Stomach (tissue), 9 donors: ENCODE data around the gene ASMTL. TPM values are rescaled to one million over a fixed set of nuclear protein-coding genes. Genes with fewer than 3 reads are reported as not detected.

ENCODE experiments used
- DNase-seq, 2 donors: peaks; one replicate each; pipeline versions ENCODE4 v3.0.0 to v3.0.0-alpha.2; 2013 to 2019
- H3K27ac ChIP-seq, 5 donors: fragments of 200-600 bp in 4 of 5; sonication (generic) in 4 of 5; one replicate each; pipeline ENCODE4 v1.5.1; 2013 to 2019; ENCODE audit warnings: mild to moderate bottlenecking in 1 of 5, moderate library complexity in 1 of 5
- H3K27me3 ChIP-seq, 3 donors: fragments of 200-600 bp; sonication (generic); one replicate each; pipeline ENCODE4 v1.5.1; 2017 to 2019; ENCODE audit warnings: mixed run types in 1 of 3
- H3K36me3 ChIP-seq, 4 donors: fragments of 200-600 bp; sonication (generic); 1 replicate in 3 of 4; 2 replicates in 1 of 4; pipeline ENCODE4 v1.5.1; 2016 to 2019
- H3K4me1 ChIP-seq, 4 donors: fragments of 200-600 bp; sonication (generic); one replicate each; pipeline ENCODE4 v1.5.1; 2016 to 2019
- H3K4me3 ChIP-seq, 4 donors: fragments of 200-600 bp; sonication (generic) in 3 of 4; one replicate each; pipeline ENCODE4 v1.5.1; 2016 to 2019; ENCODE audit warnings: mild to moderate bottlenecking in 1 of 4
- H3K9me3 ChIP-seq, 4 donors: fragments of 200-600 bp; sonication (generic); one replicate each; pipeline ENCODE4 v1.5.1; 2016 to 2019
- EP300 ChIP-seq: sonication (generic); formaldehyde crosslinking; IDR thresholded peaks from one replicate; pipeline ENCODE4 v1.6.1; 2017; ENCODE audit warnings: antibody characterized with exemption
- POLR2A ChIP-seq, 4 donors: fragments of 450-650 bp; IDR thresholded peaks; one replicate each; pipeline ENCODE4 v1.6.1; 2016; ENCODE audit warnings: antibody characterized with exemption in 4 of 4, control low read depth in 2 of 4, mild to moderate bottlenecking in 1 of 4, moderate library complexity in 1 of 4
- POLR2AphosphoS5 ChIP-seq, 3 donors: sonication (generic); formaldehyde crosslinking; IDR thresholded peaks; one replicate each; pipeline ENCODE4 v1.6.1; 2016; ENCODE audit warnings: antibody characterized with exemption in 3 of 3
- WGBS, 5 donors: extraction: QIAGEN DNeasy Blood & Tissue Kit in 3 of 5; methylation state at CpG; one replicate each; pipeline versions ENCODE4 v1.1.5 to v1.1.7; 2013 to 2018; 5-methylcytosine and 5-hydroxymethylcytosine counted together
- intact Hi-C: fragments of 100-400 bp; cut with DNase I; formaldehyde crosslinking; loops from one replicate; pipeline ENCODE4 v1.15.1; 2023; ENCODE audit warnings: low total_unique reads
- polyA plus RNA-seq, 3 donors: library from polyadenylated mRNA; stranded (reverse); fragments of 200-250 nt; gene quantifications; one replicate each; pipeline ENCODE4 v1.2.3, GENCODE V29; 2013
- total RNA-seq, 5 donors: library from RNA; depleted of rRNA; stranded (reverse); fragments of >200 nt; gene quantifications; one replicate each; pipeline versions ENCODE4 v1.1.0 to v1.2.3, GENCODE V29; 2014 to 2016
- TF ChIP-seq, protein P1 (sequence below), 7 experiments: fragments of 450-650 bp in 4 of 7; fragments of 200-600 bp in 3 of 7; sonication (generic) in 3 of 7; IDR thresholded peaks; one replicate each; pipeline ENCODE4 v1.5.1; 2016 to 2019; ENCODE audit warnings: antibody characterized with exemption in 7 of 7, control low read depth in 2 of 7, mild to moderate bottlenecking in 1 of 7
- donor health status: healthy with polysubstance abuse.
- donor health status: Bipolar disorder and iron deficiency.
- donor health status: healthy.

Gene ASMTL
- total and polyA plus RNA-seq, 8 donors, result 5.8 to 45.8 (median 17.9) TPM

DNA sequence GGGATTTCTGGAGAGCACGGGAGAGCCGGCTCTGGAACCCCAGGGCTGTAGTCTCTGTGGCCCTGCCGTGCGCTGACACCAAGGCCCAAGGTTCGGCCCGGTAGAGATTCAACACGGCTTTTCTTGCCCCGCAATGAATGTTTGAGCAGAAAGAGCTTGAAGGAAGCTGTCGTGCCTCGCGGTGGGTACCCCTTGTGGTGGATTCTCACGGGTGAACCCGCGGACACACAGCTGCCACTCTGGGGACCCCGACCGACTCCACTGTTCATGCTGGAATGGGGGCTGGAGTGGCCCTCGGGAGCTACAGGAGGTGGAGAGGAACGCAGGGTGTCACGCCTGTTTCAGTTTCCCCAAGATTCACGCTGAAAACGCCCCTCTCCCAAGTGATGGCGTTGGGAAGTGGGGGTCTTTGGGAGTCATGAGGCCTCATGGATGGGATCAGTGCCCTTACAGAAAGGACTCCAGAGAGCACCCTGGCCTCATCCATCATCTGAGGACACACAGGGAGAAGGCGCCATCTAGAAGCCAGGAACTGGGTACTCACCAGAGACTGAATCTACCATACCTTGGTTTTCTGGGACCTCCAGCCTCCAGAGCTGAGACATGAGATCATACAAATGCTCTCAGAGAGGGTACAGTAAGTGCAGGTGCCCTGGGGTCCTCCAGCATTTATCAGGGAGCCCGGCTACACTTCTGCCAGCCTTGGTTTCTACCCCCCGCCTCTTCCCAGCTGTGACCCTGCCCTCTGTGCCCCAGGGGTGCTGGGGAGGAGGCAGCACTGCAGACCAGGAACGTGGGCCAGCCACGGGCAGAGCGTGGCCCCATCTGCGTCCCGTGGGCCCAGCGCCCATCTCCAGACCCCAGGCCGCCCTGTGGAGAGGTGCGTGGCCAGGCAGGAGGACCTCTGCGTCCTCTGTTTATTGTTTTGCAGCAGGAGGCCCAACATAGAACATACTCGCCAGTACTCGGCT is 67.2 kb downstream of the ASMTL start:
- no peaks in the 10 kb centered on the region for H3K27me3 ChIP-seq
- H3K4me3 ChIP-seq, result no peak overlapping the region
- TF ChIP-seq POLR2AphosphoS5 (IDR thresholded peaks at IDR 0.05), result peak in 1 of 3 donors; percentile 2
- no peak for TF ChIP-seq POLR2A (IDR thresholded peaks at IDR 0.05)
- no peak for TF ChIP-seq EP300
- H3K4me1 ChIP-seq, result peaks cover 25 to 43% (median 32%) of the 10 kb centered on the region in 4 donors
- no peak for DNase-seq
- H3K9me3 ChIP-seq, result no peaks in the 10 kb centered on the region
- H3K36me3 ChIP-seq, result peaks cover 62 to 77% (median 75%) of the 10 kb centered on the region in 4 donors
- intact Hi-C loops, result no loop called here
- no peak overlapping the region for H3K27ac ChIP-seq
- 92 to 96% (median 95%) methylated on average over 32 to 36 of the region's 36 CpGs for WGBS, 5 donors

DNA sequence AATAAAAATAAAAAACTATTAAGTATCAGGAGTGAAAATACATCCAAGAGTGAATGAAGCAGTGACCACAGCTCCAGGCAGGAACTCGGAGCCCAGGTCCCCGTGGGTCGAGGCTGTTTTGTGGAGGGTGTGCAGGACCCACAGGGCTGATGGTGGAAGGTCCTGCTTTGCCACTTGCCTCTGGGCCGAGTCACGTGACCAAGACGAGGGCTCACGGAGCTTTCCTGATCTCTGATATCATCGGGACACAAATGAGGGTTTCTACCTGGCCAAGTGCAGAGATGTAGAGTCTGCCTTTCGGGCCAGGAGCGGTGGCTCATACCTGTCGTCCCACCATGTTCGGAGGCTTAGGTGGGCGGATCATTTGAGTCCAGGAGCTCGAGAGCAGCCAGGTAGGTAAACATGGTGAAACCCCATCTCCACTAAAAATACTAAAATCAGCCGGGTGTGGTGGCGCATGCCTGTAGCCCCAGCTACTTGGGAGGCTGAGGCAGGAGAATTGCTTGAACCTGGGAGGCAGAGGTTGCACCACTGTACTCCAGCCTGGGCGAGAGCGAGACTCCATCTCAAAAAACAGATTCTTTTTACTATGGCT is 68.0 kb downstream of the ASMTL start:
- TF ChIP-seq, protein P1, sequence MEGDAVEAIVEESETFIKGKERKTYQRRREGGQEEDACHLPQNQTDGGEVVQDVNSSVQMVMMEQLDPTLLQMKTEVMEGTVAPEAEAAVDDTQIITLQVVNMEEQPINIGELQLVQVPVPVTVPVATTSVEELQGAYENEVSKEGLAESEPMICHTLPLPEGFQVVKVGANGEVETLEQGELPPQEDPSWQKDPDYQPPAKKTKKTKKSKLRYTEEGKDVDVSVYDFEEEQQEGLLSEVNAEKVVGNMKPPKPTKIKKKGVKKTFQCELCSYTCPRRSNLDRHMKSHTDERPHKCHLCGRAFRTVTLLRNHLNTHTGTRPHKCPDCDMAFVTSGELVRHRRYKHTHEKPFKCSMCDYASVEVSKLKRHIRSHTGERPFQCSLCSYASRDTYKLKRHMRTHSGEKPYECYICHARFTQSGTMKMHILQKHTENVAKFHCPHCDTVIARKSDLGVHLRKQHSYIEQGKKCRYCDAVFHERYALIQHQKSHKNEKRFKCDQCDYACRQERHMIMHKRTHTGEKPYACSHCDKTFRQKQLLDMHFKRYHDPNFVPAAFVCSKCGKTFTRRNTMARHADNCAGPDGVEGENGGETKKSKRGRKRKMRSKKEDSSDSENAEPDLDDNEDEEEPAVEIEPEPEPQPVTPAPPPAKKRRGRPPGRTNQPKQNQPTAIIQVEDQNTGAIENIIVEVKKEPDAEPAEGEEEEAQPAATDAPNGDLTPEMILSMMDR (IDR thresholded peaks at IDR 0.05), result no peak
- TF ChIP-seq POLR2A (IDR thresholded peaks at IDR 0.05) (no peak), POLR2AphosphoS5 (IDR thresholded peaks at IDR 0.05) (no peak), EP300 (no peak)
- Histone ChIP-seq H3K27ac (no peak overlapping the region), H3K27me3 (no peaks in the 10 kb centered on the region), H3K4me1 (peaks cover 17 to 35% (median 24%) of the 10 kb centered on the region in 4 donors), H3K4me3 (no peak overlapping the region), H3K36me3 (peaks cover 54 to 69% (median 68%) of the 10 kb centered on the region in 4 donors), H3K9me3 (no peaks in the 10 kb centered on the region)
- no peak for DNase-seq
- 91 to 95% (median 93%) methylated on average over 17 to 18 of the region's 18 CpGs for WGBS, 5 donors
- intact Hi-C loops, result no loop called here

DNA sequence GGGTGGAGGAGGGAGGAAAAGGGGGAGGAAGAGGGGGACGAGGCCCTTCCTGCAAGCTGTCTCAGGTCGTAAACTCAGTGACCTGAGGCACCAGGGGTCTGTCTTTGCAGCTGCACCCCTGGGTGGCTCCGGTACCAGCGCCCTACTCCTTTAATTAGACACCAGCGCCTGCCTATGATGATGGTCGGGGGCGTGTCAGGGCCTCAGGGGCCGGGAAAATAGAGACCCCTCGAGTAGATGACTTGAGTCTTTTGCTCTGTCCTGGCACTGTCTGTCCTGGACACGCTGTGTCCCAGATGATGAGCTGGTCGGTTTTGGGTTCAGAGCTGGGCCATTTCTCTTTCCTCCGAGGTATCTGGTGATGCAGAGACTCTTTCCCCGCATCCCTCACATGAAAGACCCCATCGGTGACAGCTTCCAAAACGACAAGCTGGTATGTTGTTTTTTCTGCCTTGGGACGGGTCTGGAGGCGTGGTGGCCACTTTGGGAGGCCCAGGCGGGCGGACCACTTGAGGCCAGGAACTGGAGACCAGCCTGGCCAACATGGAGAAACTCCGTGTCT is 72.0 kb downstream of the ASMTL start:
- 55 to 69% (median 61%) methylated on average over 15 to 20 of the region's 20 CpGs for WGBS, 5 donors
- no peaks in the 10 kb centered on the region for H3K27me3 ChIP-seq
- H3K4me1 ChIP-seq, result peaks cover 0 to 9% (median 0%) of the 10 kb centered on the region in 4 donors
- H3K4me3 ChIP-seq, result no peak overlapping the region
- no peaks in the 10 kb centered on the region for H3K9me3 ChIP-seq
- intact Hi-C loops, result no loop called here
- peaks cover 14 to 37% (median 30%) of the 10 kb centered on the region in 4 donors for H3K36me3 ChIP-seq
- no peak overlapping the region for H3K27ac ChIP-seq
- TF ChIP-seq EP300 (no peak), POLR2A (IDR thresholded peaks at IDR 0.05) (no peak), POLR2AphosphoS5 (IDR thresholded peaks at IDR 0.05) (no peak)
- TF ChIP-seq, protein P1 (IDR thresholded peaks at IDR 0.05), result no peak
- DNase-seq, result peak in 1 of 2 donors; percentile 25

DNA sequence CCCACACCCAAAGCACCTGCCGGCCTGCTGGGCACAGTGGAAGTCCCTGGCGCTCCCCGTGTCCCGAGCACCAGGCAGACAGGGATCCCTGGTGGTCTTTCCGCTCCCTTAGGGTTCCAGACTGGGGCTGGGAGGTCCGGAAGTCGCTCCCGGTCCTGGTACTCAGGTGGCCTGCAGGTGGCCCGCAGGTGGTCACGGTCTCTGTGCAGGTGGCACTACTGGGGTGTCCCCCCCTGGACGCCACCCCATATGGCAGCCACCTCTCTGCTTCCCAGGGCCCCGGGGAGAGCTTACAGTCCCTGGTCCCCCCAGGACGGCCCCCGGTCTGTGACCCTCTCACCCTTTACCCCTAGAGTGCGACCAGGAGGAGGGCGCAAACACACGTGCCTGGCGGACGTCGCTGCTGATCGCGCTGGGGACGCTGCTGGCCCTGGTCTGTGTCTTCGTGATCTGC is 74.4 kb downstream of the ASMTL start:
- Histone ChIP-seq H3K36me3 (peaks cover 0 to 12% (median 6%) of the 10 kb centered on the region in 4 donors), H3K9me3 (no peaks in the 10 kb centered on the region), H3K27ac (no peak overlapping the region), H3K27me3 (no peaks in the 10 kb centered on the region), H3K4me3 (no peak overlapping the region), H3K4me1 (peaks cover 0 to 9% (median 0%) of the 10 kb centered on the region in 4 donors)
- intact Hi-C loops, result no loop called here
- no peak for TF ChIP-seq POLR2AphosphoS5 (IDR thresholded peaks at IDR 0.05)
- TF ChIP-seq, protein P1 (IDR thresholded peaks at IDR 0.05), result no peak
- no peak for TF ChIP-seq EP300
- no peak for TF ChIP-seq POLR2A (IDR thresholded peaks at IDR 0.05)
- DNase-seq, result no peak
- WGBS, 5 donors, result 82 to 90% (median 88%) methylated on average over 17 to 24 of the region's 24 CpGs
